Occipital lobe (tissue), 2 donors: Measurements from ENCODE around the gene PDE8B. TPM values are rescaled to one million over a fixed set of nuclear protein-coding genes. Genes with fewer than 3 reads are reported as not detected.
"Not testable (repeated sequence)": the region's sequence is repeated elsewhere in the genome, so short reads cannot be mapped to it uniquely, and the experiment has no call there.

Experiments used
- DNase-seq: peaks from one replicate; lab custom pipeline; 2025; lab: John Stamatoyannopoulos, UW
- total RNA-seq: library from RNA; depleted of rRNA; stranded (reverse); fragments of >200 nt; gene quantifications from one replicate; pipeline ENCODE4 v1.2.3, GENCODE V29; 2014

Gene PDE8B
- total RNA-seq, 1 donor from 2014 or later: 5.3 TPM

DNA sequence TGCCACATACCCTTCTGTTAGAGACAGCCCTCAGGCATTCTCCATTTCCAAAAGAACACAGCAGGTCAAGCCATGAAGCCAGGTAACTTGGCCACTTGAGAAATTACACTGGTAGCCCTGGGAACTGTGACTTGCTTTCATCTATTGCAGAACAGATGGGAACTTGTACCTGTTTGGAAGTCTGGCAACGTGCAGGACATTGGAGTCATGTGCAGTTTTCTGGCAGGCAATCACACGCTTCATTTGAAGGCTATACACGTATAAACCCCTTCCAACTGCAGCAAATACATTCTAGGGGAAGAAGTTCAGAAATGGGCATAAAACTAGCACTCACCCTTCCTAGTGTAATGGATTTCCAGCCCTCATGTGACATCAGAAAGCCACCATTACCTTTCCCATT lies 227.6 kb downstream of the PDE8B start:
- no peak for DNase-seq

DNA sequence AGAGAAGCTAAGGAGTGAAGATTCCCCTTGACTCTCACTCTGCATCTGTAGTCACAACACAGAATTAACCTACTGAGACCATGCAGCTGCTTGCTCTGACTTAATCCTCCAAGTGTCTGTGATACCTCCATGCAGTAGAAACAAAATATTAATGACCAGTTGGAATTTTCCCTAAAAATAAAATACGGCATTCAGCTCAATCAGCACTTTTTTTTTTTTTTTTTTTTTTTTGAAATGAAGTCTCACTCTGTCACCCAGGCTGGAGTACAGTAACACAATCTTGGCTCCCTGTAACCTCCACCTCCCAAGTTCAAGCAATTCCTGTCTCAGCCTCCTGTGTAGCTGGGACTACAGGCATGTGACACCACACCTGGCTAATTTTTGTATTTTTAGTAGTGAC lies 233.2 kb downstream of the PDE8B start:
- no peak for DNase-seq

DNA sequence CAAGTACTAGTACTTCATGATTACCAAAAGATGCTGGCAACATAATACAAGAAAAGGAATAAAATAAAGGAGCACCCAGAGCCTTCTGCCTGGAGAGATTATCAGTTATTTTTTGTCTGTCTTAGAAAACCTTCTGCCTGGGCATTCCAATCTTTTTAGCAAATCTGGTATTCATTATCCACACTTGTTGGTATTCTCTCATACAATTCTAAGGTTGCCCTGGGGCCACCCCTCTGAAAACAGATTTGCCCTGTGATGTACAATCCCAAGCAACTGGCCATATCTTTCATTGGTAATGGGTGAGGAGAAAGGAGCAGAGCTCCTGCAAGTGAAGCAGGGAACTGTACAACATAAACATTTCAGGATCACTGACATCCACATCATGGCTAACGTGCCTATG lies 233.9 kb downstream of the PDE8B start:
- no peak for DNase-seq

DNA sequence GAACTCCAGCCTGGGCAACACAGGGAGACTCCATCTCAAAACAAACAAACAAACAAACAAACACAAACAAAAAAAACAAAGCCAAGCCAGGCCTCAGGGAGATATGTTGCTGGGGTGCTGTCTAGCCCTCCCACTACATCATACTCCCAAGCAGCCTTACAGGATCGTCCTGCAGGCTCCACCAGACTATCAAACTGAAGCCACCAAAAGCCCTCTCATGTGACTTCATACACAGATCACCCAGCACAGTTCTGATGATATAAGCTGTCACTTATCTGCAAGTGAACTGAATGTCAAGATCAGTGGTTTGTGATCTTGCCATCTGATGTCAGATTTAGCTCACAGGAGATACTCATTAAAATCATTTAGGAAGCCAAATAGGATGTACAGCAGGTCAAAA lies 238.4 kb downstream of the PDE8B start:
- DNase-seq: no peak

DNA sequence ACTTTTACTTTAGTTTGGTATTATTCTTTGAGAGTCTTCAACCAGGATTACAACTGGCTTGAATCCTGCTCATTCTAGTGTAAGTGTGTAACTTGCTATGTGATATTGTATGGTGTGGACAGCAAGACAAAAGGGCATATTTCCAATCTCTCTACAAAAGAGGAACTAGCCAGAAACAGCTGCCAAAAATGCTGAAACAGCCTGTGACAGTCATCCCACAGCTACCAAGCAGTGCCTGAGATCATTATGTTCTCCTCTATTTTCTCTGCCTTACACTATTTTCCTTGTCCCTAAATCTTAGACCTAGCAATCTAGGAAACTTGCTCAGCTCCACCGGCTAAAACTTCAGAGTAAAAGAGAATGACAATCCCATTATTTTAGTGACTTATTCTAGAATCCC lies 238.8 kb downstream of the PDE8B start:
- no peak for DNase-seq

DNA sequence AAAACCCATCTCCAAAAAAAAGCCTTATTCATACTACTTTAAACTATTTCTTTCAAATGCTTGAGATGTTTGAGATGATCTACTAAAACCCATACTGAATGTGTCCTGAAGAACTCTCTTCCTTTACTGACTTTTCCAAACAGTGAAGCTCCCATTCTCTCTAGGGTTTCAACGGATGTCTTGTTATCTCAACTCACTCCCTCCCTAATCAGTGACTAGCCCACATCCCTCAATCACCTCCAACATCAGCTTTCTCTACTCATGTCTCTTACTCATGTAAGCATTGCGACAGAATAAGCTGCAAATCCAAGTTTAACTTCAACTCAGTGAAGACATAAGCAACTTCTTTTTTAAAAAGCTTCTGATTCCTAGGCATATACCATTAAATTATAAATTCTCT lies 239.5 kb downstream of the PDE8B start:
- no peak for DNase-seq

DNA sequence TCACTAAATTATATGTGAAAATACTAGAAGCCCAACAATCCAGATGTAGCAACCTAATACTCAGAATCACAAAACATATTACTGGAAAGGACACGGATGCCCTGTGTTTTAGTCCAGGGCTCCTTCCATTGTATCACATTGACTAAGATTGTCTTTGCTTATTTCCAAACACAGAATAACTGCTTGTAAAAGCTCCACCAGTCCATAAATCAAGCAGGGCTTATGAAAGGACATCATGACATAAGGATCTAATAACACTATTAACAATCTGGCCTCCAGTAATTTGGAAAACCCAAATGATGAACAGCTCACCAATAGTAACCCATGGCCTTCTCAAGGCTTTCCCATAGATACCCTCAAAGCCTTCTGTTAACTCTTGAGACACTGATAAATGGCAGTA lies 241.9 kb downstream of the PDE8B start:
- DNase-seq: no peak

DNA sequence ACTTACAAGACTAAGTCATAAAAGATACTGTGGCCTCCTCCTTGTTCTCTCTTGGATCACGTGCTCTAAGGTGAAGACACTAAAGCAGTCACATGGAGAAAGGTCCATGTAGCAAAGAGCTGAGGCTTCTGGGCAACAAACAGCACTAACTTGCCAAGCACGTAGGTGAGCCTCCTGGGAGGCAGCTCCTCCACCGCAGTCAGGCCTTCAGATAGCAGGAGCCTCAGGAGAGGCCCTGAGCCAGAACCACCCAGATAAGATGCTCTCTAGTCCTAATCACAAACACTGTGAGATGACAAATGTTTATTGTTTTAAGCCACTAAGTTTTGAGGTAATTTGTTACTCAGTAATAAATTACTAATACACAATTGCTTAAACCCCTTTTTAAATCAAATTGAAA lies 243.6 kb downstream of the PDE8B start:
- DNase-seq: no peak

DNA sequence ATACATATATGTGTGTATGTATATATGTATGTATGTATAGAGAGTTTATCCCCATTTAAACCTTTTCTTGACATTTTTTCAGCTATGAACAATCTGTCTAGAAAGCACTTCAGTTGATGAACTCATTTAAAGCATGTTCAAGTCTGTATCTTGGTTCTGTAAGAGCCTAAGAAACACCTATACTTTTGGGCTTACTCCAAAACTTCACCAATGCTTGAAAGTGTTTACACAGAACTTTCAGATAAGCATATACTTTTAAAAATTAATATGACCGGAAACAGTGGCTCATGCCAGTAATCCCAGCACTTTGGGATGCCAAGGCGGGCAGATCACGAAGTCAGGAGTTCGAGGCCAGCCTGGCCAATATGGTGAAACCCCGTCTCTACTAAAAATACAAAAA lies 250.8 kb downstream of the PDE8B start:
- no peak for DNase-seq

DNA sequence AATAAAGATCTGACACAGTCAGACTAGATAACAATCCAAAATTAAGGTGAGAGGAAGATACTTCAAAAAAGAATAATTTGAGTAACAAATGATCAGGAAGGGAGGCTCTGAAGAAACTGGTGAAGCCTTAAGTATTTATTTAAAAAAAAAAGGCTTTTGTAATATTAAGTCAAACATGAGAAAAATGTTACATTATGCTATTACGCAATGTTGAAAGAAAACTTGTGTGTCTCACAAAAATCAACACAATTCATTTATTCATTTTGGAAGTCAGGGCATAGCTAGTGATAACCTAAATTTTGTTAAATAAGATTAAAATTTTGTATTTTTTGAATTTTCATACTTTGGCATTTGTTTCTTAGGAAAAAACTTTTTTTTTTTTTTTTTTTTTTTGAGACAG lies 253.4 kb downstream of the PDE8B start:
- DNase-seq: no peak

DNA sequence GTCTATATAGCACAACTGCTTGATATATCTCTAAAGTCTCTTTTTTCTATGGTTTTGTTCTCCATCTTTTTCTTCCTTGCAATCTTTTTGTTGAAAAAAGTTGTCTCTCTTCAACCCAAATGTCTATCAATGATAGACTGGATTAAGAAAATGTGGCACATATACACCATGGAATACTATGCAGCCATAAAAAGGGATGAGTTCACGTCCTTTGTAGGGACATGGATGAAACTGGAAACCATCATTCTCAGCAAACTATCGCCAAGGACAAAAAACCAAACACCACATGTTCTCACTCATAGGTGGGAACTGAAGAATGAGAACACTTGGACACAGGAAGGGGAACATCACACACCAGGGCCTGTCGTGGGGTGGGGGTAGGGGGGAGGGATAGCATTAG lies 258.4 kb downstream of the PDE8B start:
- DNase-seq: not testable (repeated sequence)

DNA sequence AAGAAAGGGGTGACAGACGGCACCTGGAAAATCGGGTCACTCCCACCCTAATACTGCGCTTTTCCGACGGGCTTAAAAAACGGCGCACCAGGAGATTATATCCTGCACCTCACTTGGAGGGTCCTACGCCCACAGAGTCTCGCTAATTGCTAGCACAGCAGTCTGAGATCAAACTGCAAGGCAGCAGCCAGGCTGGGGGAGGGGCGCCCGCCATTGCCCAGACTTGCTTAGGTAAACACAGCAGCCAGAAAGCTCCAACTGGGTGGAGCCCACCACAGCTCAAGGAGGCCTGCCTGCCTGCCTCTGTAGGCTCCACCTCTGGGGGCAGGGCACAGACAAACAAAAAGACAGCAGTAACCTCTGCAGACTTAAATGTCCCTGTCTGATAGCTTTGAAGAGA lies 264.6 kb downstream of the PDE8B start:
- DNase-seq: not testable (repeated sequence)

Other genes with a start within 250 kb of the PDE8B start
- 45.2 TPM for gene AGGF1, start 180.3 kb upstream of the PDE8B start, total RNA-seq
- gene ZBED3, start 123.4 kb upstream of the PDE8B start, total RNA-seq: 2.2 TPM